HG03097 (cell line): Measurements from ENCODE around the gene ZIC4.

Experiments
- ATAC-seq: cut with Tn5 transposase; IDR thresholded peaks from one replicate; pipeline ENCODE4 v1.9.1; 2021; ENCODE audit not compliant: unreplicated experiment, low FRiP score

ZIC4 gene

GRCh38 chr3:147393261-147393942 lies 12.9 kb downstream of the ZIC4 start:
- no peak for ATAC-seq

DNA sequence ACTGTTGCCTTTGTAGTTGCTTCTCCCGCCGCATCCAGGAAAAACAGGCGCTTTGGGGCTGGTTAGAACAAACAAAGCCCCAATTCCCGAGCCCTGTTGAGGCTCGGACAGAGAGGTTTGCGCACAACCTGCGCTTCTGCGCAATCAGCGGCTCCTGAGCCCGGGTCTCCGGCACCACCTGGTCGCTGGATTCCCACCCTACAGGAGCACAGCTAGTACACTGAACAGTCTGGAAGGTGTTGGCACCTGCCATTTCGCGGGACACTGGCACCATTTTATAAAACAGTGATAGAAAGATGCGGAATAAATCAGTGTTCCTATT lies 13.8 kb downstream of the ZIC4 start:
- no peak for ATAC-seq

- no peak for ATAC-seq
Observed at GRCh38 chr3:147391781-147392624, 14.3 kb downstream of the ZIC4 start.

DNA sequence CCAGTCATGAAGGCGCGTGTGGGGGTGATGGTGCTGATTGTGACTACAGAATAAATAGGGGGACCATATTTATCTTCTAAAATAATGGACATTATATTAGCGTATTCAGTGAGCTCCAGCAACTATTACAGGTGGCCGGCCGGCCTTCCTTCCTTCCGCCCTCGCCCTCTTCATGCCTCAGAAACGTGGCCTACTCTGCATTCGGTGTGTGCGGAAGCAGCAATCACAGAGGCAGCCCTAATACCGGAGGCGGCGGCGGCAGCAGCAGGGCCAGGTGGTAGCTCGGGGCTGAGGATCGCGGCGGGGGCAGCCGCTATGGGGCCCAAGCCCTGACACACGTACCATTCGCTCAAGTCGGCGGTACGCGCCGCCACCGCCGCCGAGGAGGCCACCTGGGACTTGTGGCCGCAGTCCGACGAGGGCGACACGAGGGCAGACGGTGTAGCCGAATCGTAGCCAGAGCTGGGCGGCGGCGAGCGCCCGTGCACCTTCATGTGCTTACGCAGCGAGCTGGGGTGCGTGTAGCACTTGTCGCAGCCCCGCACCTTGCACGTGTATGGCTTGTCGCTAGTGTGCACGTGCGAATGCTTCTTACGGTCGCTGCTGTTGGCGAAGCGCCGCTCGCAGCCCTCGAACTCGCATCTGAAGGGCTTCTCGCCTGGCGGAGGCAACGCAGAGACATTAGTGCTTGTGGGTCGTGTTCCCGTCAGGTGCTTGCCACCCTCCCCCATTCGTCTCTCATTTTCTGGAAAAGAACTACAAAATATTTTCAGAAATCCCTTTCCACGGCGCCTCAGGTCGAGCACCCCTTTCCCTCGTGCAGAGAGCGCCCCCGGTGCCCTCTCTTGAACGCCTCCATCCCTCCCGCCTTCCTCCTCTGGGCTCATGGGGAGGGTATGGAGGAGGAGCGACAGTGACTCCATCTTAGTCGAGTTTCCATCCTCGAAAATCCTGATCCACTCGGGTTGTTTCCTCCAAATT lies 15.5 kb downstream of the ZIC4 start:
- no peak for ATAC-seq

GRCh38 chr3:147389717-147390116 lies 16.6 kb downstream of the ZIC4 start:
- no peak for ATAC-seq

GRCh38 chr3:147388700-147389580 lies 17.4 kb downstream of the ZIC4 start:
- no peak for ATAC-seq

GRCh38 chr3:147387885-147388699 lies 18.3 kb downstream of the ZIC4 start:
- no peak for ATAC-seq

DNA sequence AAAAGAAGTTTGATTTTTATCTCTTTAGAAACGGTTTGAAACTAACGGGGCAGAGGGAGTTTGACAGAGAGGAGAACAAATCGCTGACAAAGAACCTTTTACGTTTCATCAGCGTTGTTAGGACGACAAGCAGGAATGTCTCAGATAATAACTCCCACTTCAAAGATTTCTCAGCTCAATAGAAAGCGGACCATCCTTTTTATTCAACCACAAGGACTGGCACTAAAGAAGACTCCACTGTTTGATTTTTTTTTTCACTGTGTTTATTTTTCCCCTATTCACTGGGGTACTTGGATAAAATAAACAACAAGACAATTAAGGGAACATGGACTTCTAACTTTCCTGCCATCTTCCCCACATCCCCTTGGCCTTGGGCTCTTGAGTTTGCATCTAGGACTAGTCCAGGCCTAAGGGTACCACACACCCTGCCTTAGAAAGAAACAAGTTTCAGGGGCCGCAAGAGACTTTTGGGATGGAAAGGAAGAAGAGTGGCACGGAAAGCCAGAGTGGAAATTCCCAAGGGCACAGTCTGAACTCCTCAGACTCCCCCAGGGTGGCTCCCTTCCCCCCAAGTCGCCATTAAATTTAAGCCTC lies 19.0 kb downstream of the ZIC4 start:
- no peak for ATAC-seq

- ATAC-seq = no peak
Observed at GRCh38 chr3:147385059-147386012, 21.0 kb downstream of the ZIC4 start.

GRCh38 chr3:147384210-147385058 lies 21.9 kb downstream of the ZIC4 start:
- no peak for ATAC-seq

DNA sequence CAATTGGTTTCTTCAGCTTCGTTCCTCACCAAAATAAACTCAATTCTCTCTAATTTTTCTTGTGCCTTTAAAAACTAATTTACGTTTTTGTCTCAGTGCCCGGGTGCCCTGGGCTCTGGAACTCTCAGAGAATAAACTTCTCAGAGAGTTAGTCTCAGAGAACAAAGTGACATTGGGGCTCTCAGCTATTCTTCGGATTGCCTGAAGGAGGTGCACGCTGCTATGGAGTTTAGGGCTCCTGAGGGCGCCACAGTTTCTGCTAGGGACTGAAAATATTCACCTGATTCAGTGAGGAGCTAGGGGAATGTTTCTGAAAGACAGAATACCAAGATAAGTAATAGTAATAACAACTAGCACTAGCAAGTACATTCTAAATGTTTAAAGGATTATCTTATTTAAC lies 22.7 kb downstream of the ZIC4 start:
- no peak for ATAC-seq

GRCh38 chr3:147381596-147381995 lies 24.7 kb downstream of the ZIC4 start:
- no peak for ATAC-seq

GRCh38 chr3:147380977-147381376 lies 25.4 kb downstream of the ZIC4 start:
- ATAC-seq = no peak

- ATAC-seq = no peak
Observed at GRCh38 chr3:147380387-147380951, 25.9 kb downstream of the ZIC4 start.

- no peak for ATAC-seq
Observed at GRCh38 chr3:147379651-147380050, 26.7 kb downstream of the ZIC4 start.
